HG02588 (cell line): ENCODE results near the gene DAO.

Experiments used
- ATAC-seq: cut with Tn5 transposase; IDR thresholded peaks from one replicate; pipeline ENCODE4 v1.9.1; 2021; ENCODE audit warnings: mild to moderate bottlenecking, moderate library complexity; ENCODE audit not compliant: unreplicated experiment

The DAO gene

GRCh38 chr12:108875280-108875679, 4.6 kb upstream of the DAO start:
- no peak for ATAC-seq

- no peak for ATAC-seq
Measured at GRCh38 chr12:108875682-108876361, 4.1 kb upstream of the DAO start.

- ATAC-seq = no peak
Measured at GRCh38 chr12:108876550-108876949, 3.3 kb upstream of the DAO start.

GRCh38 chr12:108881953-108882352, 2.1 kb downstream of the DAO start:
- no peak for ATAC-seq

GRCh38 chr12:108884116-108885012, 4.5 kb downstream of the DAO start:
- no peak for ATAC-seq

GRCh38 chr12:108886873-108887629, 7.2 kb downstream of the DAO start:
- no peak for ATAC-seq

- no peak for ATAC-seq
Measured at GRCh38 chr12:108888031-108888430, 8.1 kb downstream of the DAO start.

GRCh38 chr12:108890208-108890607, 10.3 kb downstream of the DAO start:
- no peak for ATAC-seq

GRCh38 chr12:108895220-108895802, 15.4 kb downstream of the DAO start:
- no peak for ATAC-seq

GRCh38 chr12:108896336-108896735, 16.4 kb downstream of the DAO start:
- ATAC-seq = no peak

- no peak for ATAC-seq
Measured at GRCh38 chr12:108896817-108897216, 16.9 kb downstream of the DAO start.

- no peak for ATAC-seq
Measured at GRCh38 chr12:108899145-108899544, 19.3 kb downstream of the DAO start.

GRCh38 chr12:108905725-108906124, 25.8 kb downstream of the DAO start:
- ATAC-seq = no peak

- ATAC-seq = no peak
Measured at GRCh38 chr12:108906971-108907370, 27.1 kb downstream of the DAO start.

GRCh38 chr12:108907839-108908351, 28.0 kb downstream of the DAO start:
- ATAC-seq = no peak

GRCh38 chr12:108910336-108910735, 30.4 kb downstream of the DAO start:
- no peak for ATAC-seq

- no peak for ATAC-seq
Measured at GRCh38 chr12:108911915-108912314, 32.0 kb downstream of the DAO start.

GRCh38 chr12:108912361-108912760, 32.5 kb downstream of the DAO start:
- no peak for ATAC-seq

GRCh38 chr12:108914121-108914531, 34.2 kb downstream of the DAO start:
- no peak for ATAC-seq

- ATAC-seq = no peak
Measured at GRCh38 chr12:108915632-108916133, 35.8 kb downstream of the DAO start.

GRCh38 chr12:108916336-108916735, 36.4 kb downstream of the DAO start:
- no peak for ATAC-seq
